Measurements from ENCODE around the gene SNX27.
"Not testable (repeated sequence)": the region's sequence is repeated elsewhere in the genome, so short reads cannot be mapped to it uniquely, and the experiment has no call there.

Gene SNX27

DNA sequence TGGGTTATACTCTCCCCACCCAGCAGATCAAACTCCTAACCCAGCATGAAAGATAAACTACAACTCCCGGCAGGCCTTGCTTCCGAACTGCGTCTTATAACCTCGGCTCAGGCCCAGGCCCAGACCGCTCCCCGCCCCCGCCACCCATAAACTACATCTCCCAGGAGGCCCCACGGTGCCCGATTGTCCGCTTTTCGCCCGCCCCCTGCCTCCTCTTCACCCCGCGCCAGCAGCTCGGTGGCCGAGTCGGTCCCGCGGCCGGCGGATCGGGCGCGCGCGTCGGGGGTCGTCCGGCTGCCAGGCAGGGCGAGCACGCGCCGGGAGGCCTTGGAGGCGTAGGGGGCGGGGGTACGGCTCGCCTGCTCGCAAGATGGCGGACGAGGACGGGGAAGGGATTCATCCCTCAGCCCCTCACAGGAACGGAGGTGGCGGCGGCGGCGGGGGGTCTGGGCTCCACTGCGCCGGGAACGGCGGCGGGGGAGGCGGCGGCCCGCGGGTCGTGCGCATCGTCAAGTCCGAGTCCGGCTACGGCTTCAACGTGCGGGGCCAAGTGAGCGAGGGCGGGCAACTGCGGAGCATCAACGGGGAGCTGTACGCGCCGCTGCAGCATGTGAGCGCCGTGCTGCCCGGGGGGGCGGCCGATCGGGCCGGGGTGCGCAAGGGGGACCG is at the start of gene SNX27:
Gene SNX27, plus strand, starts transcription at position 219 of the 669 bp plus-strand sequence. Its CDS starts 152 bp downstream, at position 371.
- DNase-seq = peak; percentile 92

- DNase-seq = no peak
Observed at GRCh38 chr1:151562661-151563060, 49.2 kb upstream of the SNX27 start.

DNA sequence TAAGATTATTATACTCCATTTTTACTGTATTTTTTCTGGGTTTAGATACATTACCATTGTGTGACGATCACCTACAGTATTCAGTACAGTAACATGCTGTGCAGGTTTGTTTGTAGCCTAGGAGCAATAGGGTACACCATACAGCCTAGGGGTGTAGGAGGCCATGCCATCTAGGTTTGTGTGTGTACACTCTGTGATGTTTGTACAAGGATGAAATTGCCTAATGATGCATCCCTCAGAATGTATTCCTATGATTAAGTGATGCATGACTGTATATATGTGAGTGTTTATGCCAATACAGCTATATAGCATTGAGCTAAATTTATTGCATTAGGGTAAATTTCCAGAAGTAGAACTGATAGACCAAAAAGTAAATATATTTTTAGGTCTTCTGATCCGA is 48.5 kb upstream of the SNX27 start:
- no peak for DNase-seq

DNA sequence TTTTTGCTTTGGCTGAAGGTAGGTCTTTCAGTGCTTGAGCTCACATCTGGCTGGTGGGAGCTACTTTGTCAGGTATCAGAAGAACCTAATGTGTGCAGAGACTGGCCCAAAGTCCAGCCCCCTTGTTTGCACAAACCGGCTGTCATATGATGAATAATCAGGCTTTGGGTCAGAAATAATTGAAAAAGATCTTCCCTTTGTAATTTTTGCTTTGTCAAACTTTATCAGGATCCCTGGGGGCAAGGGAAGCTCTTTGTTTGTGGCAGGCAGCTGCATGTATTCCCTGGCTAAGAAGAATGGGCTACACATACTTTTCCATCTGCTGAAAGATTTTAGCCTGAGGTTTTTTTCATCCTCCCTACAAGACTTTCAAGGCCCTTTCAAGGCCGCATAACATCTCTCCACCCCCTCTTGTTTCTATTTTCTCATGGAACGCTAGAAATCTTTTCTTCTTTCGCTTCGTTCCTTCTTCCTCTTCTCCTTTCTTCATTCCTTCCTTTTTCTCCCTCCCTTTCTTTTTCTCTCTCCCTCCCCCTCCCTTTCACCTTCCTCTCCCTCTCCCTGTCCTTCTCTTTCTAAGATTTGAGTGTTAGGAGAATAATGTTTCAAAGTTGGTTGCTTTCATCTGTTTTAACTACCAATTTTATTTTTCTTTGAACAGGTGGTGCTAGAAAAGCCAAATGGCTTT is 46.2 kb upstream of the SNX27 start:
- no peak for DNase-seq

- no peak for DNase-seq
Observed at GRCh38 chr1:151568626-151569088, 43.2 kb upstream of the SNX27 start.

DNA sequence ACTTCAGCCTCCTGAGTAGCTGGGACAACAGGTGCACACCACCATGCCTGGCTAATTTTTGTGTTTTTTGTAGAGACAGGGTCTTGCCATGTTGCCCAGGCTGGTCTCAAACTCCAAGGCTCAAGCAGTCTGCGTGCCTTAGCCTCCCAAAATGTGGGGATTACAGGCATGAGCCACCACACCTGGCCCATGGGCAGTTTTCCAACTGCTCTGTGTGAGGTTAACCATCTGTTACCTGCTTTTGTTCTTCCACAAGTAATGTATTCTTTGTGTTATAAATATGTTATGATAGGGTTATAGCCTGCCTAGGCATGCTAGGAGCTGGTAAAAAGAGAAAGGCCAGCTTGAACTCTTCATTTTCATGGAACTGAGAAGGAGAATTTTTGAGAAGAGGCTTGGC is 41.0 kb upstream of the SNX27 start:
- DNase-seq = peak; percentile 89

DNA sequence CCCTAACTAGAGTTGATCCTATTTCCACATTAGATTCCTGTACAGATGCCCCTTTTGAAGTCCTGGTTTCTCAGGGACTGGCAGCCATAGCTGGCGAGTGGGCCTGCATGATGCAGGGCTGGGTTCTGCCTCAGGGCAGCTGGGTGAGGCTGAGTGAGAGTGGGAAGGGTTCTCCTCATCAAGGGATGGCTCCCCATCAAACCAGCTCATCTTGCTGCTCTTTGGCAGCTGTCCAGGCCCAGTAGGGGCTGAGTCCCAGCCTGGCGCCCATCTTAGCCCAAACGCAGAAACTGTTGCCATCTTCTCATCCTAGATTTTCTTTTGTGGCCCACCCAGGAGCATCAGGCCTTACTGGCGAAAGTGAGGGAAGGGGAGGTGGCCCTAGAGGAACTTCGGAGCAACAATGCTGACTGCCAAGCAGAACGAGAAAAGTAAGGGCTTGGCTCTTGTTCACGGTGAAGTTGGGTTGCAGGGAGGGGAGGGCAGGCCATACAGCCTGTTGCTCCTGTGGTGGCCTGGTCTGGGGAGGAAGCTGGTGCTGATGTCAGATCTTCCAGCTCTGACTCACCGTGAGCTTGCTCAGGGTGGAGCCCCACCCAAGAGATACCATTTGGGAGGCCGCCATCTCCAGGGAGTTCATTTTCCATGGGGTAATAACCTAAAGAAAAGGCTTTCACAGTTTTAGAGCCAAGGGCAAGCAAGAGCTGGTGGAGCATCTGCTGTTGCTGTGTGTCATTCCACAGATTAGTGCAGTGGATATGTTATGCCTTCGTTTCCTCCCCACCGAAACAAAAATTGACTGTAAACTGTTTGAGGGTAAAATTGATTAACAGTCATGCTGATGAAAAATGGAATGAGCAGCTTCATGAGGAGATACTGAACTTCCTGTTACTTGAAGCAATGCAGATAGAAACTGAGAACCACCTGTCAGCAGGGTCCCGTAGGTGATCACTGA is 37.0 kb upstream of the SNX27 start:
- DNase-seq = no peak

GRCh38 chr1:151577173-151577572 is 34.7 kb upstream of the SNX27 start:
- no peak for DNase-seq

DNA sequence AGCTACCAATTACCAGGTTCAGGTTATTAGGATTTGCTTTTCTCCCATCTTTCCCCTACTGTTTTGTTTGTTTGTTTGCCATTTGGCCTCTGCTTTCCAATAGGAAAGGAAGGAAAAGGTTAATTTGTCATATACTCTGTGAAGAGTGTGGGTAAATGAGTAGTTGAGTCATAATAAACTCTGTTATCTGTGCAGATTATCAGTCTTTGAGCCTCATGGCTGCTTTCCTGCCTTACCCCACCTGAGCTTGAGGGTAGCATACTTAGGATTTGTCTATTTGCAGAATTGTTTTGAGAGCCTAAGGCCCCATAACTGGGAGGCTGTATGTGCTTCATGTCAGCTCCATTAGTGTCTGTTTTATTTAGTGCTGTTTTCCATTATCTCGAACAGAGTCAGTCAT is 32.9 kb upstream of the SNX27 start:
- no peak for DNase-seq

- no peak for DNase-seq
Observed at GRCh38 chr1:151579436-151580225, 32.2 kb upstream of the SNX27 start.

GRCh38 chr1:151581451-151581850 is 30.4 kb upstream of the SNX27 start:
- DNase-seq = no peak

- no peak for DNase-seq
Observed at GRCh38 chr1:151581921-151582320, 29.9 kb upstream of the SNX27 start.

- DNase-seq = no peak
Observed at GRCh38 chr1:151583796-151584195, 28.1 kb upstream of the SNX27 start.

- DNase-seq = no peak
Observed at GRCh38 chr1:151584278-151584677, 27.6 kb upstream of the SNX27 start.

DNA sequence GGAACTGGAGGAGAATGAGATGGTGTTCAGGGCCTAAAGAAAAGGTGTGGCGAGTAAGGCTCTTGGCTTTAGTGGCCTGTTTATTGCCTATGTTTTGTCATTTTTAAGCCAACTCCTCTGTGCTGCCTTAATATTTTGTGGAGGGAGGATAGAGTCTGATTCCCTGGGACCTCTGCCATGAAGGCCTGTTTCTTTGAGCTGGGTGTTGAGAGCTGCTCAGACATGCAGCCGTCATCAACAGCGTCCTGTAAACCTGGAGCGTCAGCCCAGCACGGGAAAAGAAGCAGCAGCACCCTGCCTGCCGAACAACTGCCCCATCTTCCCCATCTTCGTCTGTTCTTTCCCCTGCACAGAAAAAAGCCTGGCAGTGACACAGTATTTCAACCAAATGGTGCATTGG is 27.1 kb upstream of the SNX27 start:
- DNase-seq = no peak

DNA sequence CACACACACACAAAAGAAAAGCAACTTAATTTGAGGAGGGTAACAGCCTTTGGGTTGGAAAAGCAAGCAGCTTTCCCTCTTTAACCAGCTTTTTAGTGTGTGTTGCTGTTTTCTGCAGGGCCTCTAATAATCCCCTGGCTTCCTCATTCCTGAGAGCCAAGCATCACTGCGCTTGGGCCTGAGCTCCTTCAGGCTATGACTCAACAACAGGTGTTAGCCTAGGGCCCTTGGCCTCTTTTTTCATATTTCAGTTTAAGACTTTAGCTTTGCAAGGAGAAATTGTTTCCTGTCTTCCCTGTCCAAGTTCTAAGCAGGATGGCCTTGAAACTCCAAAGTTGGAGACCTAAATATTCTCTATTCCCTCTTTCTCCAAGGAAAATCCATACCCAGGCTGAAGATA is 26.2 kb upstream of the SNX27 start:
- no peak for DNase-seq

- no peak for DNase-seq
Observed at GRCh38 chr1:151590961-151591360, 20.9 kb upstream of the SNX27 start.

GRCh38 chr1:151593730-151594129 is 18.1 kb upstream of the SNX27 start:
- no peak for DNase-seq

DNA sequence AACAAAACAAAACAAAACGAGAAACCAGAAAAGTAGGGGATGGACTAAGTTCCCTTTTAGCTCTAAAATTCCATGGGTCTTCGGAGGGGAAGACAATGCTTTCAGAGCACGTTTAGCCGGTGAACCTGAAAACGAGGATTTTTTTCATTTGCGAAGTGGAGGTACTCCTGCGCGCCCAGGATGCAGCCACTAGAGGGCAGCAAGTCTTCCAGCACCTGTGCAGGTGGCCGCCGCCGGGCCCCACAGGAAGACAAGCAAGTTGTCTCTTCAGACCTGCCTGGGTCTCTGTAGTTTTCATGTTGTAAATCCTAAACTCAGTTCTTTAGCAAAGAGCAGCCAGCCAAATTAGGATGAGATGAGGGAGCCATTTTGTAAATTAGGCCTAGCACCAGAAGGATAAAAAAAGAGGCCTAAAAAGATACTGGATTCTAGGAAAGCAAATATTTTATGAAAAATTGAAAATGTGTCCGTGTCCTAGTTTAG is 17.7 kb upstream of the SNX27 start:
- peak; percentile 82 for DNase-seq

DNA sequence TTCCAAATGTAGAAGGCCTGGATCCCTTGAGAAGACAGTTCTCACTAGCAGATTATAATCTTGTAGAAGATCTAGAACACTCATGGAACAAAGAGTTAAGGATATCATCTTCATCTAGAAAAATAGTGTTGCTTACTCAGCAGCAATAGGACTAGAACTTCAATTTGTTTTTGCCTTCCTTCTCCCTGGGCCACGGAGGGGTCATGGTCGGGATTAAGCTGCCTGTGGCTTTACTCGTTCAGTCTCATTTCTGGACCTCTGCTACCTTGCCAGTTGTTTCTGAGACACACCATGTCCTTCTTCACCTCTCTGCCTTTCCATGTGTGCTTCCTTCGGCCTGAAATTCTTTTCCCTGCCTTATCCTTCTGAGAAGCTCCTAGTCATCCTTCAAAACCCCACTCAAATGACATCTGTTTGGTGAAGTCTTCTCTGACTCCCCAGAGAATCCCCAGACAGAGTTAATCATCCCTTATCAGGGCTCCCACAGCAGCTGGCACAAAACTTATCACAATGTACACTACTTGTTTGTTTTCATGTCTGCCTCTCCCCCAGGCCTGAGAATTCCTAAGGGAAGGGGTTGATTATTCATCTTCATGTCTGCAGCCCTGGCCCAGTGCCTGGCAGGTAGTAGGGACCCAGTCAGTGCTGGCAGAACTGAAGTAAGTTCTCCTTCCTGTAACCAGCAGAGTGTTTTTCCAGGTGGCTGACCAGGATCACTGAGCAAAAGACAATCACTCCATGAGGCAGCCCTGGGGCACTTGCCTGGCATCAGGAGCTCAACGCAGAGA is 15.5 kb upstream of the SNX27 start:
- DNase-seq = no peak

DNA sequence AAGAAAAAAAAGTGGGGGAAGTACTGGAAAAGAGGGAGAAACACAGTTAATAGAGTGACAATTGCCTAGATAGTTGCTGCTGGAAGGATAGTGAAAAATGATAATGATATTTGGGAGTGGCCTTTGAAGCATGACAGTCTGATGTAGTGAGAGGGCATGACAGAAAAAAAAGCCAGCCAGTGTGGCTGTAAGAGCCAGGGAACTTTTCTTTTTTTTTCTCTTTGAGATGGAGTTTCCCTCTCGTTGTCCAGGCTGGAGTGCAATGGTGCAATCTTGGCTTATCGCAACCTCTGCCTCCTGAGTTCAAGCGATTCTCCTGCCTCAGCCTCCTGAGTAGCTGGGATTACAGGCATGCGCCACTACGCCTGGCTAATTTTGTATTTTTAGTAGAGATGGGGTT is 9.3 kb upstream of the SNX27 start:
- DNase-seq = not testable (repeated sequence)

- no peak for DNase-seq
Observed at GRCh38 chr1:151604291-151604690, 7.6 kb upstream of the SNX27 start.

Measured in NCI-H1105 treated with DMSO at 0.1 percent for 48 hours (cell line).